ENCODE measurements around the gene APRT.
"Not testable (repeated sequence)": the region's sequence is repeated elsewhere in the genome, so short reads cannot be mapped to it uniquely, and the experiment has no call there.

Gene APRT

GRCh38 chr16:88772871-88773811 is 38.6 kb downstream of the APRT start:
- DNase-seq (ENCODE audit: low read depth): no peak

- DNase-seq (ENCODE audit: low read depth): not testable (repeated sequence)
Observed at GRCh38 chr16:88771781-88772180, 39.9 kb downstream of the APRT start.

- DNase-seq (ENCODE audit: low read depth): no peak
Observed at GRCh38 chr16:88771294-88771772, 40.4 kb downstream of the APRT start.

GRCh38 chr16:88770461-88771293 is 41.1 kb downstream of the APRT start:
- DNase-seq (ENCODE audit: low read depth): no peak

- no peak for DNase-seq (ENCODE audit: low read depth)
Observed at GRCh38 chr16:88769617-88770460, 41.9 kb downstream of the APRT start.

GRCh38 chr16:88768071-88768783 is 43.5 kb downstream of the APRT start:
- DNase-seq (ENCODE audit: low read depth): no peak

- DNase-seq (ENCODE audit: low read depth): no peak
Observed at GRCh38 chr16:88767546-88768070, 44.1 kb downstream of the APRT start.

- no peak for DNase-seq (ENCODE audit: low read depth)
Observed at GRCh38 chr16:88766975-88767374, 44.8 kb downstream of the APRT start.

GRCh38 chr16:88764913-88765349 is 46.8 kb downstream of the APRT start:
- no peak for DNase-seq (ENCODE audit: low read depth)

GRCh38 chr16:88764080-88764479 is 47.6 kb downstream of the APRT start:
- DNase-seq (ENCODE audit: low read depth): no peak

- no peak for DNase-seq (ENCODE audit: low read depth)
Observed at GRCh38 chr16:88763502-88764053, 48.1 kb downstream of the APRT start.

GRCh38 chr16:88762941-88763340 is 48.8 kb downstream of the APRT start:
- DNase-seq (ENCODE audit: low read depth): no peak

- no peak for DNase-seq (ENCODE audit: low read depth)
Observed at GRCh38 chr16:88762258-88762870, 49.4 kb downstream of the APRT start.

- DNase-seq (ENCODE audit: low read depth): no peak
Observed at GRCh38 chr16:88761830-88762229, 49.9 kb downstream of the APRT start.

GRCh38 chr16:88761143-88761534 is 50.6 kb downstream of the APRT start:
- DNase-seq (ENCODE audit: low read depth): no peak

GRCh38 chr16:88760424-88761142 is 51.1 kb downstream of the APRT start:
- no peak for DNase-seq (ENCODE audit: low read depth)

- no peak for DNase-seq (ENCODE audit: low read depth)
Observed at GRCh38 chr16:88759976-88760350, 51.8 kb downstream of the APRT start.
